HepG2 (cell line): ENCODE results near the gene MXD1. TPM values are rescaled to one million over a fixed set of nuclear protein-coding genes. Genes with fewer than 3 reads are reported as not detected.
A peak's percentile ranks its signal among the peaks of the same experiment; 100 is the strongest.

Experiments
- ATRX ChIP-seq: sonication (generic); formaldehyde crosslinking; IDR thresholded peaks from 2 replicates; pipeline ENCODE4 v1.4.0; 2020; ENCODE audit warnings: missing genetic modification reagents, borderline replicate concordance
- DMAP1 ChIP-seq: IDR thresholded peaks from 2 replicates; pipeline ENCODE4 v1.6.1; 2016
- EHMT2 ChIP-seq: fragments of 200-600 bp; sonication (generic); IDR thresholded peaks from 2 replicates; pipeline ENCODE4 v1.7.0; 2017; ENCODE audit warnings: antibody characterized with exemption, low read depth, low read length, borderline replicate concordance
- FUBP1 ChIP-seq: sonication (generic); formaldehyde crosslinking; IDR thresholded peaks from 2 replicates; pipeline ENCODE4 v1.5.1; 2020; ENCODE audit warnings: missing genetic modification reagents, mild to moderate bottlenecking, borderline replicate concordance
- GPBP1L1 ChIP-seq: sonication (generic); formaldehyde crosslinking; IDR thresholded peaks from 2 replicates; pipeline ENCODE4 v1.5.0; 2020; ENCODE audit warnings: mild to moderate bottlenecking, missing genetic modification reagents
- HDAC2 ChIP-seq: sonication (generic); formaldehyde crosslinking; IDR thresholded peaks from 2 replicates; pipeline ENCODE4 v1.4.0; 2020; ENCODE audit warnings: missing genetic modification reagents
- HMG20A ChIP-seq: IDR thresholded peaks from 2 replicates; pipeline ENCODE4 v1.6.1; 2016; ENCODE audit warnings: borderline replicate concordance
- IKZF5 ChIP-seq: IDR thresholded peaks from 2 replicates; pipeline ENCODE4 v1.6.1; 2018; ENCODE audit warnings: missing genetic modification reagents, mild to moderate bottlenecking, missing compliant biosample characterization
- PRMT3 ChIP-seq: sonication (generic); formaldehyde crosslinking; IDR thresholded peaks from 2 replicates; pipeline ENCODE4 v1.8.1; 2022; ENCODE audit warnings: low read depth, mild to moderate bottlenecking, moderate library complexity, missing genetic modification reagents, borderline replicate concordance
- RARG ChIP-seq: sonication (generic); formaldehyde crosslinking; IDR thresholded peaks from 2 replicates; pipeline ENCODE4 v1.4.0; 2020; ENCODE audit warnings: low read depth, mild to moderate bottlenecking, missing genetic modification reagents
- RELA ChIP-seq: sonication (generic); formaldehyde crosslinking; IDR thresholded peaks from 2 replicates; pipeline ENCODE4 v1.4.0; 2020; ENCODE audit warnings: missing genetic modification reagents
- RFX3 ChIP-seq: IDR thresholded peaks from 2 replicates; pipeline ENCODE4 v1.6.1; 2016; ENCODE audit warnings: missing biosample characterization, missing genetic modification reagents
- RXRA ChIP-seq: sonication (generic); formaldehyde crosslinking; IDR thresholded peaks from 2 replicates; pipeline ENCODE4 v1.5.1; 2020; ENCODE audit warnings: missing genetic modification reagents
- YEATS2 ChIP-seq: sonication (generic); formaldehyde crosslinking; IDR thresholded peaks from 2 replicates; pipeline ENCODE4 v1.4.0; 2020; ENCODE audit warnings: missing genetic modification reagents, borderline replicate concordance
- ZFP91 ChIP-seq: sonication (generic); formaldehyde crosslinking; IDR thresholded peaks from 2 replicates; pipeline ENCODE4 v1.9.0; 2022; ENCODE audit warnings: missing genetic modification reagents, mild to moderate bottlenecking, borderline replicate concordance
- ZKSCAN8 ChIP-seq: IDR thresholded peaks from 2 replicates; pipeline ENCODE4 v1.6.1; 2016; ENCODE audit warnings: borderline replicate concordance, missing genetic modification reagents, missing compliant biosample characterization
- ZNF276 ChIP-seq: sonication (generic); formaldehyde crosslinking; IDR thresholded peaks from 2 replicates; pipeline ENCODE4 v1.4.0; 2020; ENCODE audit warnings: mild to moderate bottlenecking, low read depth, missing genetic modification reagents
- ZNF3 ChIP-seq: IDR thresholded peaks from 2 replicates; pipeline ENCODE4 v1.7.0; 2017; ENCODE audit warnings: inconsistent platforms
- ZNF431 ChIP-seq: sonication (generic); formaldehyde crosslinking; IDR thresholded peaks from 2 replicates; pipeline ENCODE4 v1.9.0; 2022; ENCODE audit warnings: missing genetic modification reagents, low read depth, mild to moderate bottlenecking, borderline replicate concordance
- ZNF773 ChIP-seq: sonication (generic); formaldehyde crosslinking; IDR thresholded peaks from 2 replicates; pipeline ENCODE4 v1.4.0; 2020; ENCODE audit warnings: missing genetic modification reagents, borderline replicate concordance
- ZSCAN30 ChIP-seq: sonication (generic); formaldehyde crosslinking; IDR thresholded peaks from 2 replicates; pipeline ENCODE4 v1.5.0; 2020; ENCODE audit warnings: mild to moderate bottlenecking, missing genetic modification reagents
- polyA plus RNA-seq, 8 experiments: library from polyadenylated mRNA; depleted of rRNA in 3 of 8; stranded (reverse) in 7 of 8; unstranded in 1 of 8; fragments of >200 nt; fragmentation: Illumina TruSeq in 4 of 8; extraction: Trizol in 4 of 8; gene quantifications; 2 replicates each; pipeline versions ENCODE4 v1.2.1 to v1.2.3, GENCODE V29; 2011 to 2016; ENCODE audit warnings: low read depth in 4 of 8, missing spikeins in 1 of 8, mixed read lengths in 1 of 8; ENCODE audit not compliant: insufficient read depth in 1 of 8
- total RNA-seq, 5 experiments: library from RNA; depleted of rRNA; stranded (reverse); fragments of >200 nt; fragmentation: Illumina TruSeq; extraction: Trizol; gene quantifications; 2 replicates each; pipeline ENCODE4 v1.2.3, GENCODE V29; 2016; ENCODE audit warnings: low read depth in 1 of 5

MXD1 gene
- total and polyA plus RNA-seq, 2 of the 13 experiments (the other 11 are each of a cell fraction or from before 2014, with no cell fraction given) = 6.4 to 14.9 TPM

GRCh38 chr2:69893684-69894551 is 21.0 kb upstream of the MXD1 start, which contains the start of gene SNRNP27 (continued):
- TF ChIP-seq IKZF5 (CRISPR knock-in tag) (peak; percentile 98), ATRX (CRISPR knock-in tag) (no peak; the same call in 1 of the 2 replicates), ZNF276 (CRISPR knock-in tag) (no peak), HDAC2 (CRISPR knock-in tag) (peak; percentile 90), ZSCAN30 (CRISPR knock-in tag) (no peak), FUBP1 (no peak), ZKSCAN8 (CRISPR knock-in tag) (peak; percentile 79; the same call in 1 of the 2 replicates), RFX3 (CRISPR knock-in tag) (peak; percentile 37; the same call in 1 of the 2 replicates), EHMT2 (peak; percentile 90), RXRA (CRISPR knock-in tag) (peak; percentile 77), RARG (peak; percentile 87), ZNF3 (CRISPR knock-in tag) (peak; percentile 68; the same call in 1 of the 2 replicates), YEATS2 (CRISPR knock-in tag) (peak; percentile 97), ZNF431 (no peak), PRMT3 (CRISPR knock-in tag) (0 out of 2 replicates have a peak, but pooled peaks have one; percentile 20), ZFP91 (CRISPR knock-in tag) (0 out of 2 replicates have a peak, but pooled peaks have one; percentile 54), ZNF773 (peak; percentile 88), GPBP1L1 (CRISPR knock-in tag) (no peak), DMAP1 (CRISPR knock-in tag) (peak; percentile 71; the same call in 1 of the 2 replicates), RELA (CRISPR knock-in tag) (peak; percentile 66; the same call in 1 of the 2 replicates), HMG20A (CRISPR knock-in tag) (peak; percentile 50; the same call in 1 of the 2 replicates)
